Right lobe of liver (tissue), 4 donors: ENCODE results near the gene MRPL14.

Experiments used
- POLR2A ChIP-seq: fragments of 450-650 bp; IDR thresholded peaks from one replicate; pipeline ENCODE4 v1.6.1; 2017; ENCODE audit warnings: antibody characterized with exemption, mild to moderate bottlenecking
- TF ChIP-seq, protein P1 (sequence below), 4 donors: fragments of 200-600 bp in 3 of 4; fragments of 450-650 bp in 1 of 4; IDR thresholded peaks; one replicate each; pipeline versions ENCODE4 v1.5.1 to v1.8.0; 2016 to 2022; ENCODE audit warnings: antibody characterized with exemption in 4 of 4, mild to moderate bottlenecking in 2 of 4
- donor health status: DM: no; HTN: no; CAD: no.
- donor health status: DM: no; HTN: no; CAD: no.
- donor health status: DM: no; HTN: yes; CAD: no.

DNA sequence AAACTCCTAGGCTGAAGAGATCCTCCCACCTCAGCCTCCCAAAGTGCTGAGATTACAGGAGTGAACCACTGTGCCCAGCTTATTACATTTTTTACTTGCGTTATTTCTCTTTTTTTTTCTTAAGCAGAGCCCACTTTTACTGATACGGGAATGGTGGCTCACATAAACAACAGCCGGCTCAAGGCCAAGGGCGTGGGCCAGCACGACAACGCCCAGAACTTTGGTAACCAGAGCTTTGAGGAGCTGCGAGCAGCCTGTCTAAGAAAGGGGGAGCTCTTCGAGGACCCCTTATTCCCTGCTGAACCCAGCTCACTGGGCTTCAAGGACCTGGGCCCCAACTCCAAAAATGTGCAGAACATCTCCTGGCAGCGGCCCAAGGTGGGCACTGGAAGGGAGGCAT, 41.9 kb upstream of the MRPL14 start:
- TF ChIP-seq, protein P1, sequence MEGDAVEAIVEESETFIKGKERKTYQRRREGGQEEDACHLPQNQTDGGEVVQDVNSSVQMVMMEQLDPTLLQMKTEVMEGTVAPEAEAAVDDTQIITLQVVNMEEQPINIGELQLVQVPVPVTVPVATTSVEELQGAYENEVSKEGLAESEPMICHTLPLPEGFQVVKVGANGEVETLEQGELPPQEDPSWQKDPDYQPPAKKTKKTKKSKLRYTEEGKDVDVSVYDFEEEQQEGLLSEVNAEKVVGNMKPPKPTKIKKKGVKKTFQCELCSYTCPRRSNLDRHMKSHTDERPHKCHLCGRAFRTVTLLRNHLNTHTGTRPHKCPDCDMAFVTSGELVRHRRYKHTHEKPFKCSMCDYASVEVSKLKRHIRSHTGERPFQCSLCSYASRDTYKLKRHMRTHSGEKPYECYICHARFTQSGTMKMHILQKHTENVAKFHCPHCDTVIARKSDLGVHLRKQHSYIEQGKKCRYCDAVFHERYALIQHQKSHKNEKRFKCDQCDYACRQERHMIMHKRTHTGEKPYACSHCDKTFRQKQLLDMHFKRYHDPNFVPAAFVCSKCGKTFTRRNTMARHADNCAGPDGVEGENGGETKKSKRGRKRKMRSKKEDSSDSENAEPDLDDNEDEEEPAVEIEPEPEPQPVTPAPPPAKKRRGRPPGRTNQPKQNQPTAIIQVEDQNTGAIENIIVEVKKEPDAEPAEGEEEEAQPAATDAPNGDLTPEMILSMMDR (IDR thresholded peaks at IDR 0.05), result no peak
- TF ChIP-seq POLR2A, result no peak
